PC-3 (cell line): ENCODE data around the gene CLEC16A.

Source experiments
- CTCF ChIP-seq: fragments of 300-600 bp; sonication (generic); conservative IDR thresholded peaks from 2 replicates; pipeline ENCODE4 v1.5.1; 2017; ENCODE audit warnings: antibody characterized with exemption, low read depth, mild to moderate bottlenecking, low read length
- EZH2phosphoT487 ChIP-seq: fragments of 300-600 bp; sonication (generic); IDR thresholded peaks from 2 replicates; pipeline ENCODE4 v1.6.1; 2018; ENCODE audit warnings: mild to moderate bottlenecking, antibody characterized with exemption, low read length, borderline replicate concordance

GRCh38 chr16:10896165-10896564 is 48.2 kb upstream of the CLEC16A start:
- TF ChIP-seq CTCF (no peak), EZH2phosphoT487 (no peak)
